H7 (cell line): ENCODE measurements around the gene RAB42. TPM values are rescaled to one million over a fixed set of nuclear protein-coding genes. Genes with fewer than 3 reads are reported as not detected.

Experiments used
- DNase-seq: peaks from one replicate; pipeline ENCODE4 v3.0.0; 2012
- H3K27me3 ChIP-seq: 2 replicates; pipeline ENCODE4 v1.6.0; 2011; ENCODE audit warnings: mild to moderate bottlenecking, low read length; ENCODE audit not compliant: control insufficient read depth, insufficient read depth
- H3K36me3 ChIP-seq: replicated peaks from 2 replicates; pipeline ENCODE4 v1.5.1; 2011; ENCODE audit warnings: low read length; ENCODE audit not compliant: control insufficient read depth, insufficient read depth
- H3K4me3 ChIP-seq: 2 replicates; pipeline ENCODE4 v1.5.1; 2011; ENCODE audit warnings: low read depth, mild to moderate bottlenecking, control low read depth, low read length, moderate library complexity; ENCODE audit not compliant: insufficient read depth
- total RNA-seq: library from RNA; depleted of rRNA; stranded (reverse); fragments of >200 nt; shearing (Covaris generic); gene quantifications from 2 replicates; pipeline ENCODE4 v1.2.3, GENCODE V29; 2014

Gene RAB42
- total RNA-seq, 1 experiment from 2014 or later: 11.5 TPM

DNA sequence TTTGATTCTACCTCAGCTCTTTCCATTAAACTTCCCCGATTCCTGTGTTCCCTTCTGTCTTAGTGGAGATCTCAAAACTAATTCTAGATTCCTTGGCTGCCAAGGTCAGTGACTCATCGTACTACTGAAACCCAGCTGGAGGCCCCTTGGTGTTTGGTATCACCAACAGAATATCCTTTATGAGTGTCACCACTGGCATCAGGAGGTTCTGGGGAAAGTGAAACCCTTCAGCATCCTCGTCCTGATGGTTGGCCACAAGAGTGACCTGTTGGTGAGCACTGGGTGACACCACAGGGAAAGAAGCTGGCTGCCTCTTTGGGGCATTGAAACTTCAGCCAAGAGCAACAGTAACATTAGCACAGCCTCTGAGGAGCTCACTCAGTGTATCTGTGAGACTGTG lies 9.6 kb downstream of the RAB42 start:
- H3K36me3 ChIP-seq: peaks cover 11% of the 10 kb centered on the region
- no peak overlapping the region for H3K4me3 ChIP-seq
- DNase-seq: no peak
- H3K27me3 ChIP-seq: no peaks in the 10 kb centered on the region

DNA sequence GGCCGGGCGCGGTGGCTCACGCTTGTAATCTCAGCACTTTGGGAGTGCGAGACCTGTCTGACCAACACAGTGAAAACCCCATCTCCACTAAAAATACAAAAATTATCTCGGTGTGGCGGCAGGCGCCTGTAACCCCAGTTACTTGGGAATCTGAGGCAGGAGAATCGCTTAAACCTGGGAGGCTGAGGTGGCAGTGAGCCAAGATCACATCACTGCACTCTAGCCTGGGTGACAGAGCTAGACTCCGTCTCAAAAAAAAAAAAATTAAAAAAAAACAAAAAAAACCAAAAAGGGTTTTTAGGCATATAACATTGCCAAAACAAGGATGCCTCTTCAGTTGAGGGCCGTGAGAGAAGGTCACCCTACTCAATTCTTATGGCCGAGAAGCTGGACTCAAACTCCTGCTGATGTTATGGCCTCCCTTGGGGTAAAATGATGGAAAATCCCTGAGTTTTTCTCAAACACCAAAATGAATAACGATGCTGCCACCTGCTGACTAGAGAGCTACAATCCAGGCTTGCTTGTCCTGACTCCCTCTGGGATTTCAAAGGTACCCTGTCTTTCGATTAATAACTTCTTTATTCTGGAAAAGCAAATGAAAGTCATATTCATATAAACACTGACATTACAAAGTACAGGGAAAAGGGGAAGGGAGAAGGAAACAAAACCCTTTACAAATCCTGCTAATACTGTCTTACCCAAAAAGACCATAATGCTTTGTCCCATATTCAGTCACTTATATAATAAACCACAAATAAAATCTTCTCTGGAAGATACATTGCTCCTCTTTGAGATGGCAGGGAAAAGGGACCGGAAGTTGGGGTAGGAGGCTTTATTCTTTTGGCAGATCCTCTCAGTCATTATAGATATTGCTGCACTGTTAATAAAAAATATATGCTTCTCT lies 10.7 kb downstream of the RAB42 start:
- Histone ChIP-seq H3K27me3 (no peaks in the 10 kb centered on the region), H3K36me3 (peaks cover 11% of the 10 kb centered on the region), H3K4me3 (no peak overlapping the region)
- DNase-seq: peak; percentile 77

GRCh38 chr1:28604411-28604810 lies 12.3 kb downstream of the RAB42 start:
- Histone ChIP-seq H3K36me3 (peaks cover 11% of the 10 kb centered on the region), H3K27me3 (no peaks in the 10 kb centered on the region), H3K4me3 (no peak overlapping the region)
- DNase-seq: no peak

- Histone ChIP-seq H3K36me3 (peaks cover 11% of the 10 kb centered on the region), H3K4me3 (no peak overlapping the region), H3K27me3 (no peaks in the 10 kb centered on the region)
- DNase-seq: no peak
Measured at GRCh38 chr1:28604962-28605361, 12.9 kb downstream of the RAB42 start.

- H3K27me3 ChIP-seq: no peaks in the 10 kb centered on the region
- no peak overlapping the region for H3K4me3 ChIP-seq
- DNase-seq: no peak
- H3K36me3 ChIP-seq: peaks cover 13% of the 10 kb centered on the region
Measured at GRCh38 chr1:28606771-28607170, 14.7 kb downstream of the RAB42 start.

GRCh38 chr1:28613175-28613574 lies 21.1 kb downstream of the RAB42 start:
- H3K4me3 ChIP-seq: no peak overlapping the region
- no peaks in the 10 kb centered on the region for H3K27me3 ChIP-seq
- peaks cover 17% of the 10 kb centered on the region for H3K36me3 ChIP-seq
- no peak for DNase-seq

DNA sequence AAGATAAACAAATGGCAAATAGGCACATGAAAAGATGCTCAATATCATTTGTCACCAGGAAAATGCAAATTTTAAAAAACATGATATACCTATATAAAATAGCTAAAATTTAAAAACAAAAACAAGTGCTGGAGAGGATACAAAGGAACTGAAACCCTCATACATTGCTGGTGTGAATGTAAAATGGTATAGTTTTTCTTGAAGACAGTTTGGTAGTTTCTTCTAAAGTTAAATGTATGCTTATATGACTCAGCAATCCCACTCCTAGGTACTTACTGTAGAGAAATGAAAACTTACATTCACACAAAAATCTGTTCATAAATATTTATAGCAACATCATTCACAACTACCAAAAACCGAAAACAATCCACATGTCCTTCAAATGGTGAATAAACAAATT lies 39.6 kb downstream of the RAB42 start:
- no peaks in the 10 kb centered on the region for H3K36me3 ChIP-seq
- no peaks in the 10 kb centered on the region for H3K27me3 ChIP-seq
- H3K4me3 ChIP-seq: no peak overlapping the region
- no peak for DNase-seq

DNA sequence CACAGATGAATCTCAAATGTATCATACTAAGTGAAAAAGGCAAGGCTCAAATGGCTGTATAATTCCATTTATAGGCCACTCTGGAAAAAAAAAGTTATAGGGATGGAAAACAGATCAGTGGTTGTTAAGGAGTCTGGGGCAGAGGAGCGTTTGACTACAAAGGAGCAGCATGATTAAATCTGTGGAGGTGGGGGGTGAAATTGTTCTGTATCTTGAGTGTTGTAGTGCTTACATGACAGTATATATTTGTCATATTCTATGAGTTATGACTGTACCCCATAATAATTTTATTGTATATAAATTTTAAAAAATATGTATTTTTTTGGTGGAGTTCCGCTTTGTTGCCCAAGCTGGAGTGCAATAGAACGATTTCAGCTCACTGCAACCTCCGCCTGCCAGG lies 40.5 kb downstream of the RAB42 start:
- no peaks in the 10 kb centered on the region for H3K36me3 ChIP-seq
- DNase-seq: no peak
- H3K27me3 ChIP-seq: no peaks in the 10 kb centered on the region
- no peak overlapping the region for H3K4me3 ChIP-seq

DNA sequence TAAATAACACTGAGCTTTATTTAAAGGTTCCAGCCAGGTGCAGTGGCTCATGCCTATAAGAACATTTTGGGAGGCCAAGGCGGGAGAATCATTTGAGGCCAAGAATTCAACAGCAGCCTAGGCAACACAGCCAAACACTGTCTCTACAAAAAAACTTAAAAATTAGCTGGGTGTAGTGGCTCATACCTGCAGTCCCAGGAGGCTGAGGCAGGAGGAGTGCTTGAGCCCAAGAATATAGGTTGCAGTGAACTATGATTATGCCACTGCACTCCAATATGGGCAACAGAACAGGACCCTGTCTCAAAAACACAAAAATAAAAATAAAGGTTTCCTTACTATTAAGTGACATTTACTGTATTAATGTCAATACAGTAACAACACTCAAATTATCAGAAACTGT lies 48.7 kb downstream of the RAB42 start:
- DNase-seq: no peak
- H3K36me3 ChIP-seq: no peaks in the 10 kb centered on the region
- no peak overlapping the region for H3K4me3 ChIP-seq
- no peaks in the 10 kb centered on the region for H3K27me3 ChIP-seq

GRCh38 chr1:28642056-28642846 lies 50.2 kb downstream of the RAB42 start:
- H3K36me3 ChIP-seq: no peaks in the 10 kb centered on the region
- no peak for DNase-seq
- H3K27me3 ChIP-seq: no peaks in the 10 kb centered on the region
- H3K4me3 ChIP-seq: peak overlapping the region; percentile 77

- Histone ChIP-seq H3K4me3 (peak within 1 kb of the TSS; percentile 77), H3K36me3 (no peaks in the 10 kb centered on the region), H3K27me3 (no peaks in the 10 kb centered on the region)
- DNase-seq: peak; percentile 96
Measured at GRCh38 chr1:28642847-28643635, 51.0 kb downstream of the RAB42 start, which contains the start of gene TAF12. TSS of gene TAF12 (minus strand) at chr1:28643067. CDS start at chr1:28622081, 20,986 bp downstream.

DNA sequence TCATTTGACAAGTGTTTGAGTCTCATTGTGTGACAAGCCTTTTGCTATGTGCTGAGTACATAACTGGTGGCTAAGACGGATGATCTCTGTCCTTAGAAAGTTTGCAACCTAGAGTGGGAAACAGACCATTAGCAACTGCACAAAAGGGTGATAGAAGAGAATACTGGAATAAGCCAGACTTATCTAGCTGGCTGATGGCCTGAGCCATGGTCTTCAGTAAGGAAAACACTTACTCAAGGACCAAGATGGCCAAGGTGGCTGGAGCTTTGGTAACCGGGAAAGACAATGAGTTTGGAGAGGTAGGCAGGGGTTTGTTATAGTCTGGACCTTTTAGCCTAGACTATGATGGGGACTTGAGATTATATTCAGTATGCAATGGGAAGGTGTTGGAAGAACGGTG lies 52.4 kb downstream of the RAB42 start:
- no peak for DNase-seq
- H3K27me3 ChIP-seq: no peaks in the 10 kb centered on the region
- H3K4me3 ChIP-seq: no peak overlapping the region
- H3K36me3 ChIP-seq: no peaks in the 10 kb centered on the region
